ENCODE measurements around the gene RASA3.

RASA3 gene

GRCh38 chr13:113974304-113975281 lies 157.8 kb downstream of the RASA3 start:
- no peak for DNase-seq

GRCh38 chr13:113973218-113974164 lies 158.9 kb downstream of the RASA3 start, which contains the start of gene C13orf46:
Gene C13orf46 (minus strand): TSS chr13:113974076. CDS start chr13:113973997, 79 bp downstream.
- DNase-seq, result no peak

- no peak for DNase-seq
Measured at GRCh38 chr13:113972451-113973217, 159.8 kb downstream of the RASA3 start.

- no peak for DNase-seq
Measured at GRCh38 chr13:113971471-113972231, 160.8 kb downstream of the RASA3 start.

- no peak for DNase-seq
Measured at GRCh38 chr13:113970810-113971470, 161.5 kb downstream of the RASA3 start.

- no peak for DNase-seq
Measured at GRCh38 chr13:113969973-113970611, 162.3 kb downstream of the RASA3 start.

- DNase-seq, result no peak
Measured at GRCh38 chr13:113969311-113969972, 163.0 kb downstream of the RASA3 start.

- DNase-seq, result no peak
Measured at GRCh38 chr13:113968463-113969310, 163.7 kb downstream of the RASA3 start.

GRCh38 chr13:113967729-113968462 lies 164.5 kb downstream of the RASA3 start:
- DNase-seq, result no peak

- no peak for DNase-seq
Measured at GRCh38 chr13:113967206-113967720, 165.2 kb downstream of the RASA3 start.

- DNase-seq, result no peak
Measured at GRCh38 chr13:113965968-113966884, 166.2 kb downstream of the RASA3 start.

- DNase-seq, result no peak
Measured at GRCh38 chr13:113965383-113965874, 167.0 kb downstream of the RASA3 start.

- DNase-seq, result no peak
Measured at GRCh38 chr13:113964251-113964995, 168.0 kb downstream of the RASA3 start.

- no peak for DNase-seq
Measured at GRCh38 chr13:113963376-113963775, 169.0 kb downstream of the RASA3 start.

- no peak for DNase-seq
Measured at GRCh38 chr13:113962975-113963374, 169.4 kb downstream of the RASA3 start.

GRCh38 chr13:113962386-113962785 lies 170.0 kb downstream of the RASA3 start:
- no peak for DNase-seq

Measured in activated T-cell treated with anti-CD3 and anti-CD28 coated beads for 4 hours (primary cell).